GM21528 (cell line): ENCODE measurements around the gene GAGE1.
"Not testable (repeated sequence)": the region's sequence is repeated elsewhere in the genome, so short reads cannot be mapped to it uniquely, and the experiment has no call there.

Experiments used
- ATAC-seq: cut with Tn5 transposase; IDR thresholded peaks from one replicate; pipeline ENCODE4 v1.9.1; 2021; ENCODE audit warnings: mild to moderate bottlenecking, moderate library complexity; ENCODE audit not compliant: unreplicated experiment, low FRiP score

Gene GAGE1, protein sequence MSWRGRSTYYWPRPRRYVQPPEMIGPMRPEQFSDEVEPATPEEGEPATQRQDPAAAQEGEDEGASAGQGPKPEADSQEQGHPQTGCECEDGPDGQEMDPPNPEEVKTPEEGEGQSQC

GRCh38 chrX:49598720-49599119 lies at the start of gene GAGE1:
Gene GAGE1 (plus strand): TSS chrX:49599020. CDS start chrX:49600175, 1,155 bp downstream.
- not testable (repeated sequence) for ATAC-seq

DNA sequence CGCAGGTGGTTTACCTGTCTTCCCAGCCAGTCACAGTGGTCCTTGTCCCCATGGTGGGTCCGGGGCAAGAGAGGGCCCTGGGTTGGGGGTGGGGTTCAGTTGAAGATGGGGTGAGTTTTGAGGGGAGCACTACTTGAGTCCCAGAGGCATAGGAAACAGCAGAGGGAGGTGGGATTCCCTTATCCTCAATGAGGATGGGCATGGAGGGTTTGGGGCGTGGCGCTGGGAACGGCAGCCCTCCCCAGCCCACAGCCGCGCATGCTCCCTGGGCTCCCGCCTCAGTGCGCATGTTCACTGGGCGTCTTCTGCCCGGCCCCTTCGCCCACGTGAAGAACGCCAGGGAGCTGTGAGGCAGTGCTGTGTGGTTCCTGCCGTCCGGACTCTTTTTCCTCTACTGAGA lies 47.8 kb upstream of the GAGE1 start, which contains the start of gene GAGE12E:
Gene GAGE12E (plus strand): TSS at position 301 of the 400 bp plus-strand sequence. CDS start 1,155 bp downstream, outside the sequence.
- not testable (repeated sequence) for ATAC-seq

GRCh38 chrX:49560542-49560941 lies 38.3 kb upstream of the GAGE1 start, which contains the start of gene GAGE12F:
Gene GAGE12F (plus strand): TSS chrX:49560842. CDS start chrX:49561997, 1,155 bp downstream.
- not testable (repeated sequence) for ATAC-seq

DNA sequence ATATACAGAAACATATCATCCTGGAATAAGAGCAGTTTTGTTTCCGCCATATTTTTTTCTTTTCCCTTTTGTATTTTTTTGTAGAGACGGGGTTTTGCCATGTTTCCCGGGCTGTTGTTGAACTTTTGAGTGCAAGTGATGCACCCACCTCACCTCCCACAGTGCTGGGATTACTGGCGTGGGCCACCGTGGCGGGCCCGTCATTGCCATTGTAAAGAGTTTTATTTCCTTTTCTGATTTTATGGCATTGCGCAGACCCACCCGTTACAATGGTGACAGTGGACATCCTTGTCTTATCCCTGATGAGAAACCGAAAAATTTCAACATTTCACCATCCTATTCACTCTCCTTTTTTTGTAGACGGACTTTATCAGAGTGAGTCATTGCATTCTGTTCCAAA lies 30.1 kb upstream of the GAGE1 start:
- ATAC-seq = not testable (repeated sequence)

DNA sequence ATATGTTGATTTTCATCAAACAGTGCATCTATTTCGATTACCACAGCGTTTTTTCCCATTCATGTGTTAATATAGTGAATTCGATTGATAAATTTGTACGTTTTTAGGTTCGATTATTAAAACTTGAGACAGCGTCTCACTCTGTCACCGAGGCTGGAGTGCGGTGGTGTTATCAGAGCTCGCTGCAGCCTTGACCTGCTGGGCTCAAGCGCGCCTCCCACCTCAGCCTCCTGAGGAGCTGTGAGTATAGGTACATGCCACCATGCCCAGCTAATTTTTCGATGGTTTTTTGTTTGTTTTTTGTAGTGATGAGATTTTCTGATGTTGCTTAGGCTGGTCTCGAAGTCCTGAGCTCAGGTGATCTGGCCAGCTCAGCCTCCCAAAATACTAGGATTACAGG lies 29.7 kb upstream of the GAGE1 start:
- ATAC-seq = not testable (repeated sequence)

- ATAC-seq = not testable (repeated sequence)
Observed at GRCh38 chrX:49570100-49570499, 28.7 kb upstream of the GAGE1 start, which contains the start of gene GAGE12G. Gene GAGE12G (plus strand): TSS chrX:49570400. CDS start chrX:49571555, 1,155 bp downstream.

GRCh38 chrX:49579649-49580048 lies 19.2 kb upstream of the GAGE1 start, which contains the start of gene GAGE12H:
Gene GAGE12H (plus strand): TSS chrX:49579949. CDS start chrX:49581104, 1,155 bp downstream.
- not testable (repeated sequence) for ATAC-seq

- ATAC-seq = not testable (repeated sequence)
Observed at GRCh38 chrX:49589196-49589595, 9.6 kb upstream of the GAGE1 start, which contains the start of gene GAGE2A. Gene GAGE2A (plus strand): TSS chrX:49589496. CDS start chrX:49590651, 1,155 bp downstream.

- ATAC-seq = not testable (repeated sequence)
Observed at GRCh38 chrX:49589769-49590478, 8.9 kb upstream of the GAGE1 start.

- ATAC-seq = not testable (repeated sequence)
Observed at GRCh38 chrX:49590488-49590887, 8.3 kb upstream of the GAGE1 start.

DNA sequence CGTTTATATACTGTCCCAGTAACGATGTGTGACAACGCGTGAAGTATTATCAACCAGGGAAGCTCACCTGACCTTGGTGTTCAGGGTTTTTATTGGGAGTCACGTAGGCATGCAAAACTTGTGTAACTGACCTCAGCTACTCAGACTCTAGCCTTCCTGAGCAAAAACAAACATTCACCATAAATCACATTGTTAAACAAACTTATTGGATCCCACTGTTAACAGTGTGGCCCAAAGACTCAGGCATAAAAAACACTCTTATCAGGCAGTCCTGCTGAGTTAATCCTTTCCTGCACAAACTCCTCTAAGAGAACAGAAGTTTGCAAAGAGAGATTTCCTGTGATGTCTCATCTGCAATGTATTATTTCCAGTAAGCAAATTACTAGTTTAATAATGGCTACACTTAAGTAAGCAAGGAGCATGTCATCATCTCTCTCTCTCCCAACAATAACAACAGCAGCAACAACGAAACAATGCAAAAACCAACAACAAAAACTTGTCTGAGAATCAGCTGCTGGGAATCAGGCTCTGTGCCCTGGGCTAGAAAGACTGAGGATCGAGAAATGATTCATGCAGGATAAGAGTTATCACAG lies 12.0 kb downstream of the GAGE1 start:
- ATAC-seq = no peak

DNA sequence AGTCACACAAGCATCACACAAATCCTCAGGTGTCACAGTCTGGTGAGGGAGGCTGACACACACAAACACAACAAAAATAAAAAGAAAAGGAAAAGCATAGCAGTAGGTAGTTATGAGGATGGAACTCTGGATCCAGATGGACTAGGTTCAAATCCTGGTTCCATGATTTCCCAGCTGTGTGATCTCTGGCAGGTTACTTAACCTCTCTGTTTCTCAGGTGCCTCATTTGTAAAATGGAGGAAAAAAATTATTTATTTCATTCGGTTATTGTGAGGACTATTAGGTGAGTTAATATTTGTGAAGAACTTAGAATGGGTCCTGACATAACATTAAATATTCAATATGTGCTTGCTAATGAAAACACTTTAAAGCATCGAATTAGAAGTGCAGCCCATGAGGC lies 19.8 kb downstream of the GAGE1 start:
- no peak for ATAC-seq

- no peak for ATAC-seq
Observed at GRCh38 chrX:49627086-49627777, 28.4 kb downstream of the GAGE1 start.

DNA sequence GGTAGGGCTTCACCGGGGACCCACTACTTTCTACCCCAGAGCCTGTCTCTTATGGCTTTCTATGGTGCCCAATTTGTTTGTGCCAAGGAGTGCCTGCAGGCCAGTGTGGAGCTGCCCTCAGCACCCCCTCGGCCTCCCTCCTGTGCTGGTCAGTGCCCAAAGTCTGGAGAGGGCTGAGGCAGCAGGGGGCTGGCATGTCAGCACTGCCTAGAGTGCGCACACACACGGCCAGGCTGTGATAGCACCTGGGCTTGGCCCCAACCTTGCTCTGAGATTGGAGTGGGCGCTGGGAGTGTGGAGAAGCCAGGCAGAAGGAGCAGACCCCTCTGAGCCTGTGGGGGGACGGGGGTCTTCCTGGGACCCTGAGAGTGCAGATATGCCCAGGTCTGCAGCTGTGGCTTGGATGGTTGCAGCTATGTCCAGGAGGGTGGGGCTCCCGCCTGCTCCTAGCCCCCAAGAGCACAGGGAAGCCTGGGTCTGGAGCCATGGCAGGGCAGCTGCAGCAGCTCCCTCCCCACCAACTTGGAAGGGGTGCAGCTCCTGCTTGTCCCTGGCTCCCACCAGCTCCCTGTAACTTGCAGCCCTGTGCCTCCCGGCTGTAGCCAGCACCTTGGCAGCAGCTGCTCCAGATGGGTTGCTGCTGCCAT lies 46.3 kb downstream of the GAGE1 start:
- ATAC-seq = no peak

DNA sequence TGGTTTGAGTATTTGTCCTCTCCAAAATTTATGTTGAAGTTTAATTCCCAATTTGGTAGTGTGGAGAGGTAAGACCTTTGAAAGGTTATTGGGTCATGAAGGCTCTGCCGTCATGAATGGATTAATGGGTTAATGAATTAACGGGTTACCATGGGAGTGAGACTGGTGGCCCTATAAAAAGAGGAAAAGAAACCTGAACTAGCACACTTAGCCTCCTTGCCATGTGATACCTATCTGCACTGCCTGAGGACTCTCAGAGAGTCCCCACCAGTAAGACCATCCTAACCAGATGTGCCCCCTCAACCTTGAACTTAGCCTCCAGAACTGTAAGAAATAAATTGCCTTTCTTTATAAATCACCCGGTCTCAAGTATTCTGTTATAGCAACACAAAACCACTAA lies 57.7 kb downstream of the GAGE1 start:
- no peak for ATAC-seq
